IMR-90 (cell line): Measurements from ENCODE around the gene CSF1. TPM values are rescaled to one million over a fixed set of nuclear protein-coding genes. Genes with fewer than 3 reads are reported as not detected.

Experiments used
- ATAC-seq: fragments of 200-7000 bp; cut with Tn5 transposase; 2 replicates; pipeline ENCODE4 v1.9.1; 2020; ENCODE audit warnings: low read depth, mild to moderate bottlenecking, moderate library complexity
- BruUV-seq: library from RNA; stranded (reverse); fragments of 400-500 nt; replicated peaks from 2 replicates; lab custom pipeline; 2021; lab: Mats Ljungman, UMichigan
- CTCF ChIA-PET: fragments of 300-600 bp; formaldehyde crosslinking; extraction: SDS; loops from one replicate; lab custom pipeline; 2021; ENCODE audit warnings: antibody characterized with exemption; lab: Yijun Ruan, JAX
- POLR2A ChIA-PET: fragments of 300-600 bp; sonication (Branson Sonifier 250); formaldehyde crosslinking; loops from one replicate; lab custom pipeline; 2022; ENCODE audit warnings: antibody characterized with exemption; ENCODE audit not compliant: unreplicated experiment; lab: Charles Lee
- DNase-seq: peaks from one replicate; pipeline ENCODE4 v3.0.0; 2013
- H2AFZ ChIP-seq: replicated peaks from 2 replicates; pipeline ENCODE3; 2013; ENCODE audit warnings: low read length, mild to moderate bottlenecking; ENCODE audit not compliant: poor library complexity
- H2AK5ac ChIP-seq: 2 replicates; pipeline ENCODE4 v1.6.1; 2013; ENCODE audit warnings: low read depth, low read length, inconsistent platforms
- H2AK9ac ChIP-seq: replicated peaks from 2 replicates; pipeline ENCODE3; 2013; ENCODE audit warnings: mild to moderate bottlenecking, low read depth, low read length, moderate library complexity; ENCODE audit not compliant: poor library complexity
- H2BK120ac ChIP-seq: 2 replicates; pipeline ENCODE4 v1.6.1; 2013; ENCODE audit warnings: low read depth, low read length, inconsistent platforms
- H2BK15ac ChIP-seq: 3 replicates; pipeline ENCODE4 v1.6.1; 2013; ENCODE audit warnings: low read depth, low read length, inconsistent platforms
- H2BK20ac ChIP-seq: 2 replicates; pipeline ENCODE4 v1.6.1; 2013; ENCODE audit warnings: low read depth, mild to moderate bottlenecking, inconsistent platforms, low read length, moderate library complexity
- H2BK5ac ChIP-seq: 2 replicates; pipeline ENCODE4 v1.6.1; 2013; ENCODE audit warnings: mild to moderate bottlenecking, low read depth, low read length, inconsistent platforms; ENCODE audit not compliant: poor library complexity, severe bottlenecking
- H3K14ac ChIP-seq: replicated peaks from 2 replicates; pipeline ENCODE4 v1.6.1; 2013; ENCODE audit warnings: low read depth, low read length, inconsistent platforms
- H3K18ac ChIP-seq: 2 replicates; pipeline ENCODE4 v1.6.1; 2013; ENCODE audit warnings: low read depth, low read length, control low read depth
- H3K23ac ChIP-seq: 2 replicates; pipeline ENCODE4 v1.6.1; 2013; ENCODE audit warnings: low read depth, low read length, inconsistent platforms
- H3K27ac ChIP-seq: 2 replicates; pipeline ENCODE4 v1.5.1; 2013; ENCODE audit warnings: mild to moderate bottlenecking, control low read depth, low read length; ENCODE audit not compliant: insufficient read depth
- H3K27me3 ChIP-seq: 2 replicates; pipeline ENCODE4 v1.6.1; 2013; ENCODE audit warnings: low read length; ENCODE audit not compliant: control insufficient read depth, insufficient read depth
- H3K36me3 ChIP-seq: 2 replicates; pipeline ENCODE4 v1.6.1; 2013; ENCODE audit warnings: low read length, mixed read lengths; ENCODE audit not compliant: control insufficient read depth, insufficient read depth
- H3K4ac ChIP-seq: 2 replicates; pipeline ENCODE4 v1.6.1; 2013; ENCODE audit warnings: low read depth, low read length, inconsistent platforms
- H3K4me1 ChIP-seq: 2 replicates; pipeline ENCODE4 v1.6.1; 2013; ENCODE audit warnings: low read length, mixed read lengths; ENCODE audit not compliant: control insufficient read depth, insufficient read depth
- H3K4me2 ChIP-seq: 2 replicates; pipeline ENCODE4 v1.6.1; 2013; ENCODE audit warnings: low read depth, mild to moderate bottlenecking, control low read depth, low read length, moderate library complexity
- H3K4me3 ChIP-seq: 2 replicates; pipeline ENCODE4 v1.5.1; 2013; ENCODE audit warnings: low read depth, mild to moderate bottlenecking, control low read depth, low read length, moderate library complexity; ENCODE audit not compliant: insufficient read depth
- H3K56ac ChIP-seq: 2 replicates; pipeline ENCODE4 v1.6.1; 2013; ENCODE audit warnings: low read length, inconsistent platforms; ENCODE audit not compliant: insufficient read depth; ENCODE audit errors: extremely low read depth
- H3K79me1 ChIP-seq, 2 experiments: 2 replicates each; pipeline ENCODE4 v1.6.1; 2013; ENCODE audit warnings: low read length in 2 of 2, inconsistent platforms in 1 of 2, low read depth in 1 of 2
- H3K9ac ChIP-seq: 2 replicates; pipeline ENCODE4 v1.6.1; 2013; ENCODE audit warnings: low read depth, low read length, control low read depth
- H3K9me1 ChIP-seq: 2 replicates; pipeline ENCODE4 v1.6.1; 2013; ENCODE audit warnings: low read length, inconsistent platforms; ENCODE audit not compliant: insufficient read depth
- H3K9me3 ChIP-seq: 2 replicates; pipeline ENCODE4 v1.6.1; 2013; ENCODE audit warnings: low read length; ENCODE audit not compliant: control insufficient read depth, insufficient read depth
- H4K20me1 ChIP-seq: 2 replicates; pipeline ENCODE4 v1.6.1; 2013; ENCODE audit warnings: low read length, inconsistent platforms; ENCODE audit not compliant: insufficient read depth
- H4K5ac ChIP-seq: 2 replicates; pipeline ENCODE4 v1.6.1; 2013; ENCODE audit warnings: mild to moderate bottlenecking, low read depth, low read length, control low read depth
- H4K8ac ChIP-seq, 2 experiments: 2 replicates each; pipeline ENCODE4 v1.6.1; 2013; ENCODE audit warnings: low read depth in 2 of 2, low read length in 2 of 2, control low read depth in 1 of 2, inconsistent platforms in 1 of 2
- H4K91ac ChIP-seq: 2 replicates; pipeline ENCODE4 v1.6.1; 2013; ENCODE audit warnings: low read depth, low read length, inconsistent platforms; ENCODE audit not compliant: insufficient read depth
- BHLHE40 ChIP-seq: fragments of 150-350 bp; IDR thresholded peaks from 2 replicates; pipeline ENCODE4 v1.6.1; 2016; ENCODE audit warnings: mild to moderate bottlenecking, low read depth, low read length
- CEBPB ChIP-seq: IDR thresholded peaks from 2 replicates; pipeline ENCODE4 v1.6.1; 2012; ENCODE audit warnings: low read depth, low read length, improper control_type of control experiment
- CHD1 ChIP-seq: IDR thresholded peaks from 2 replicates; pipeline ENCODE4 v1.6.1; 2012; ENCODE audit warnings: low read depth, low read length, improper control_type of control experiment
- FOS ChIP-seq: fragments of 150-350 bp; IDR thresholded peaks from 2 replicates; pipeline ENCODE4 v1.6.1; 2016; ENCODE audit warnings: low read depth, low read length
- MAFK ChIP-seq: IDR thresholded peaks from 2 replicates; pipeline ENCODE4 v1.6.1; 2012; ENCODE audit warnings: low read depth, low read length, improper control_type of control experiment
- MAZ ChIP-seq: IDR thresholded peaks from 2 replicates; pipeline ENCODE4 v1.6.1; 2012; ENCODE audit warnings: low read depth, mild to moderate bottlenecking, low read length, improper control_type of control experiment, moderate library complexity, borderline replicate concordance
- MXI1 ChIP-seq: IDR thresholded peaks from 2 replicates; pipeline ENCODE4 v1.6.1; 2012; ENCODE audit warnings: low read depth, mild to moderate bottlenecking, low read length, moderate library complexity, borderline replicate concordance
- NFE2L2 ChIP-seq: fragments of 150-350 bp; IDR thresholded peaks from 2 replicates; pipeline ENCODE4 v1.6.1; 2016; ENCODE audit warnings: low read depth, mild to moderate bottlenecking, low read length
- POLR2A ChIP-seq: IDR thresholded peaks from 2 replicates; pipeline ENCODE4 v1.6.1; 2012; ENCODE audit warnings: mild to moderate bottlenecking, low read depth, low read length
- RAD21 ChIP-seq: IDR thresholded peaks from 2 replicates; pipeline ENCODE4 v1.6.1; 2012; ENCODE audit warnings: low read length, improper control_type of control experiment
- RCOR1 ChIP-seq: IDR thresholded peaks from 2 replicates; pipeline ENCODE4 v1.6.1; 2012; ENCODE audit warnings: mild to moderate bottlenecking, low read length, improper control_type of control experiment; ENCODE audit not compliant: insufficient replicate concordance
- RFX5 ChIP-seq: IDR thresholded peaks from 2 replicates; pipeline ENCODE4 v1.8.0; 2012; ENCODE audit warnings: low read depth, mild to moderate bottlenecking, low read length, moderate library complexity
- SMC3 ChIP-seq: fragments of 150-350 bp; IDR thresholded peaks from 2 replicates; pipeline ENCODE4 v1.6.1; 2016; ENCODE audit warnings: low read depth, mild to moderate bottlenecking, antibody characterized with exemption, low read length, moderate library complexity
- USF2 ChIP-seq: fragments of 150-350 bp; IDR thresholded peaks from 2 replicates; pipeline ENCODE4 v1.6.1; 2017; ENCODE audit warnings: mild to moderate bottlenecking, antibody characterized with exemption, low read length, low read depth
- WGBS, 2 experiments: methylation state at CpG; one replicate each; pipeline versions ENCODE4 v1.1.5 to v1.1.7; 2013; ENCODE audit warnings: missing lambda C conversion rate in 2 of 2; ENCODE audit not compliant: insufficient read length in 1 of 2; ENCODE audit errors: extremely low coverage in 2 of 2; 5-methylcytosine and 5-hydroxymethylcytosine counted together
- dilution Hi-C: fragments of 300-500 bp; cut with HindIII; formaldehyde crosslinking; loops from one replicate; pipeline ENCODE4 v1.14.3; 2018; ENCODE audit warnings: low sequenced_read_pairs; ENCODE audit not compliant: unreplicated experiment
- in situ Hi-C: fragments of 300-500 bp; cut with MboI; formaldehyde crosslinking; loops from 3 replicates; pipeline ENCODE4 v1.14.3; 2019; ENCODE audit warnings: low sequenced_read_pairs, inconsistent platforms, mixed read lengths
- intact Hi-C: fragments of 100-400 bp; cut with micrococcal nuclease; formaldehyde crosslinking; loops from 2 replicates; pipeline ENCODE4 v1.10.0; 2022
- polyA plus RNA-seq, 3 experiments: library from polyadenylated mRNA; depleted of rRNA; stranded (reverse); fragments of >200 nt; gene quantifications; 2 replicates each; pipeline ENCODE4 v1.2.3, GENCODE V29; 2012; ENCODE audit warnings: low replicate concordance in 1 of 3
- total RNA-seq: library from RNA; depleted of rRNA; stranded (reverse); fragments of >200 nt; gene quantifications from 2 replicates; pipeline ENCODE4 v1.2.3, GENCODE V29; 2012
- TF ChIP-seq, protein P1 (sequence below): conservative IDR thresholded peaks from 2 replicates; pipeline ENCODE4 v1.5.1; 2012; ENCODE audit warnings: mild to moderate bottlenecking, low read depth, low read length, improper control_type of control experiment
- TF ChIP-seq, protein P2 (sequence below): fragments of 150-350 bp; IDR thresholded peaks from 2 replicates; pipeline ENCODE4 v1.6.1; 2016; ENCODE audit warnings: low read depth, mild to moderate bottlenecking, low read length, moderate library complexity, borderline replicate concordance

The CSF1 gene
- total and polyA plus RNA-seq, 2 of the 4 experiments (the other 2 are of a cell fraction): 14.3 to 22.0 TPM

GRCh38 chr1:109924316-109924715 is 13.7 kb downstream of the CSF1 start:
- Histone ChIP-seq H2BK5ac (peak overlapping the region; percentile 6), H3K56ac (no peak overlapping the region), H2AK9ac (no peak overlapping the region), H3K4ac (no peak overlapping the region), H3K4me1 (peaks cover 14% of the 10 kb centered on the region), H3K9me1 (peaks cover 9% of the 10 kb centered on the region), H2BK20ac (no peak overlapping the region), H3K18ac (no peak overlapping the region), H3K36me3 (peaks cover 92% of the 10 kb centered on the region), H3K9ac (no peak overlapping the region), H4K91ac (no peak overlapping the region), H4K8ac (no peak overlapping the region), H2BK15ac (no peak overlapping the region), H3K23ac (no peak overlapping the region), H4K20me1 (peaks cover 10% of the 10 kb centered on the region), H3K14ac (no peak overlapping the region), H2AFZ (no peak overlapping the region), H3K4me2 (no peak overlapping the region), H3K27me3 (no peaks in the 10 kb centered on the region), H4K5ac (no peak overlapping the region), H3K9me3 (no peaks in the 10 kb centered on the region), H3K79me1 (peaks cover 4 to 77% of the 10 kb centered on the region in 2 experiments; a peak in 3 of 4 replicates), H3K27ac (no peak overlapping the region), H2BK120ac (no peak overlapping the region), H3K4me3 (no peak overlapping the region), H2AK5ac (no peak overlapping the region)
- ChIA-PET POLR2A (no interaction called here), CTCF (no interaction called here)
- BruUV-seq: no TSS peak
- ATAC-seq (no peak), DNase-seq (no peak)
- TF ChIP-seq CHD1 (no peak), BHLHE40 (no peak), RCOR1 (no peak), USF2 (no peak), SMC3 (no peak), MAZ (no peak), RFX5 (no peak), POLR2A (no peak), MXI1 (no peak), NFE2L2 (no peak), MAFK (no peak), FOS (no peak), RAD21 (no peak), CEBPB (no peak)
- TF ChIP-seq, protein P1, sequence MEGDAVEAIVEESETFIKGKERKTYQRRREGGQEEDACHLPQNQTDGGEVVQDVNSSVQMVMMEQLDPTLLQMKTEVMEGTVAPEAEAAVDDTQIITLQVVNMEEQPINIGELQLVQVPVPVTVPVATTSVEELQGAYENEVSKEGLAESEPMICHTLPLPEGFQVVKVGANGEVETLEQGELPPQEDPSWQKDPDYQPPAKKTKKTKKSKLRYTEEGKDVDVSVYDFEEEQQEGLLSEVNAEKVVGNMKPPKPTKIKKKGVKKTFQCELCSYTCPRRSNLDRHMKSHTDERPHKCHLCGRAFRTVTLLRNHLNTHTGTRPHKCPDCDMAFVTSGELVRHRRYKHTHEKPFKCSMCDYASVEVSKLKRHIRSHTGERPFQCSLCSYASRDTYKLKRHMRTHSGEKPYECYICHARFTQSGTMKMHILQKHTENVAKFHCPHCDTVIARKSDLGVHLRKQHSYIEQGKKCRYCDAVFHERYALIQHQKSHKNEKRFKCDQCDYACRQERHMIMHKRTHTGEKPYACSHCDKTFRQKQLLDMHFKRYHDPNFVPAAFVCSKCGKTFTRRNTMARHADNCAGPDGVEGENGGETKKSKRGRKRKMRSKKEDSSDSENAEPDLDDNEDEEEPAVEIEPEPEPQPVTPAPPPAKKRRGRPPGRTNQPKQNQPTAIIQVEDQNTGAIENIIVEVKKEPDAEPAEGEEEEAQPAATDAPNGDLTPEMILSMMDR: no peak
- TF ChIP-seq, protein P2, sequence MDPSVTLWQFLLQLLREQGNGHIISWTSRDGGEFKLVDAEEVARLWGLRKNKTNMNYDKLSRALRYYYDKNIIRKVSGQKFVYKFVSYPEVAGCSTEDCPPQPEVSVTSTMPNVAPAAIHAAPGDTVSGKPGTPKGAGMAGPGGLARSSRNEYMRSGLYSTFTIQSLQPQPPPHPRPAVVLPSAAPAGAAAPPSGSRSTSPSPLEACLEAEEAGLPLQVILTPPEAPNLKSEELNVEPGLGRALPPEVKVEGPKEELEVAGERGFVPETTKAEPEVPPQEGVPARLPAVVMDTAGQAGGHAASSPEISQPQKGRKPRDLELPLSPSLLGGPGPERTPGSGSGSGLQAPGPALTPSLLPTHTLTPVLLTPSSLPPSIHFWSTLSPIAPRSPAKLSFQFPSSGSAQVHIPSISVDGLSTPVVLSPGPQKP: no peak
- in situ Hi-C loops (loop anchor here (25.0 kb wide), 1 partner anchor 137 kb away; no protein-coding TSS in a partner anchor), dilution Hi-C loops (no loop called here), intact Hi-C loops (no loop called here)
- WGBS, 2 experiments: 63% methylated on average over 1 of the region's 5 CpGs; no CpG with 5 or more reads in 1 of the 2 experiments
